HG02840 (cell line): ENCODE measurements around the gene ZNF124.
"Not testable (repeated sequence)": the region's sequence is repeated elsewhere in the genome, so short reads cannot be mapped to it uniquely, and the experiment has no call there.

Experiments
- ATAC-seq: cut with Tn5 transposase; IDR thresholded peaks from one replicate; pipeline ENCODE4 v1.9.1; 2021; ENCODE audit warnings: mild to moderate bottlenecking, moderate library complexity, moderate number of reproducible peaks; ENCODE audit not compliant: unreplicated experiment, low FRiP score

Gene ZNF124

GRCh38 chr1:247173431-247173830, 1.6 kb upstream of the ZNF124 start:
- no peak for ATAC-seq

GRCh38 chr1:247172996-247173395, 1.2 kb upstream of the ZNF124 start:
- no peak for ATAC-seq

- peak; percentile 50 for ATAC-seq
Observed at GRCh38 chr1:247171443-247171842, 377 bp downstream of the ZNF124 start.

- no peak for ATAC-seq
Observed at GRCh38 chr1:247165674-247166073, 6.1 kb downstream of the ZNF124 start.

- ATAC-seq: no peak
Observed at GRCh38 chr1:247164694-247165093, 7.1 kb downstream of the ZNF124 start.

- ATAC-seq: no peak
Observed at GRCh38 chr1:247156787-247157232, 15.0 kb downstream of the ZNF124 start.

- no peak for ATAC-seq
Observed at GRCh38 chr1:247147781-247148180, 24.0 kb downstream of the ZNF124 start.

GRCh38 chr1:247147120-247147519, 24.7 kb downstream of the ZNF124 start:
- not testable (repeated sequence) for ATAC-seq

- ATAC-seq: no peak
Observed at GRCh38 chr1:247146671-247147070, 25.1 kb downstream of the ZNF124 start.

- no peak for ATAC-seq
Observed at GRCh38 chr1:247145279-247145678, 26.5 kb downstream of the ZNF124 start.

- ATAC-seq: not testable (repeated sequence)
Observed at GRCh38 chr1:247139557-247139956, 32.3 kb downstream of the ZNF124 start.

GRCh38 chr1:247131236-247131635, 40.6 kb downstream of the ZNF124 start:
- ATAC-seq: no peak

GRCh38 chr1:247127519-247128282, 44.1 kb downstream of the ZNF124 start:
- not testable (repeated sequence) for ATAC-seq

- ATAC-seq: peak; percentile 57
Observed at GRCh38 chr1:247126601-247127000, 45.2 kb downstream of the ZNF124 start.

- peak; percentile 99 for ATAC-seq
Observed at GRCh38 chr1:247126166-247126565, 45.7 kb downstream of the ZNF124 start.

- no peak for ATAC-seq
Observed at GRCh38 chr1:247121382-247121781, 50.4 kb downstream of the ZNF124 start.

- not testable (repeated sequence) for ATAC-seq
Observed at GRCh38 chr1:247120408-247120668, 51.5 kb downstream of the ZNF124 start.

GRCh38 chr1:247119600-247120407, 52.0 kb downstream of the ZNF124 start:
- ATAC-seq: no peak

GRCh38 chr1:247118946-247119446, 52.8 kb downstream of the ZNF124 start:
- ATAC-seq: no peak

- ATAC-seq: no peak
Observed at GRCh38 chr1:247115545-247115944, 56.3 kb downstream of the ZNF124 start.

GRCh38 chr1:247115141-247115510, 56.7 kb downstream of the ZNF124 start:
- ATAC-seq: no peak
